CD8-positive, alpha-beta memory T cell (primary cell): ENCODE results near the gene ACSM2B. TPM values are rescaled to one million over a fixed set of nuclear protein-coding genes. Genes with fewer than 3 reads are reported as not detected.
"Not testable (repeated sequence)": the region's sequence is repeated elsewhere in the genome, so short reads cannot be mapped to it uniquely, and the experiment has no call there.

ENCODE experiments used
- CTCF ChIA-PET: fragments of 350-600 bp; sonication (Branson Sonifier 250); formaldehyde crosslinking; loops from one replicate; lab custom pipeline; 2021; ENCODE audit warnings: antibody characterized with exemption; lab: Charles Lee
- POLR2A ChIA-PET: fragments of 350-600 bp; sonication (Branson Sonifier 250); formaldehyde crosslinking; loops from one replicate; lab custom pipeline; 2021; ENCODE audit warnings: antibody characterized with exemption; lab: Charles Lee
- DNase-seq, 5 donors: peaks; one replicate each; pipeline versions ENCODE4 v3.0.0 to v3.0.0-alpha.2; 2020 to 2022; ENCODE audit warnings: mixed read lengths in 1 of 5
- H3K27ac ChIP-seq: one replicate; pipeline ENCODE4 v1.7.0; 2013; ENCODE audit warnings: low read depth, mild to moderate bottlenecking, low read length, moderate library complexity
- H3K27me3 ChIP-seq: 2 replicates; pipeline ENCODE4 v1.7.0; 2013; ENCODE audit warnings: low read length, mild to moderate bottlenecking; ENCODE audit not compliant: insufficient read depth, poor library complexity, severe bottlenecking
- H3K36me3 ChIP-seq: 2 replicates; pipeline ENCODE4 v1.7.0; 2013; ENCODE audit warnings: mild to moderate bottlenecking, low read length, moderate library complexity; ENCODE audit not compliant: insufficient read depth
- H3K4me1 ChIP-seq: 2 replicates; pipeline ENCODE4 v1.7.0; 2013; ENCODE audit warnings: mild to moderate bottlenecking, low read length, moderate library complexity; ENCODE audit not compliant: insufficient read depth
- H3K4me3 ChIP-seq: 2 replicates; pipeline ENCODE4 v1.7.0; 2013; ENCODE audit warnings: mild to moderate bottlenecking, low read length
- H3K9me3 ChIP-seq: 2 replicates; pipeline ENCODE4 v1.7.0; 2013; ENCODE audit warnings: mild to moderate bottlenecking, low read length
- H3K27ac Mint-ChIP-seq, 8 donors: one replicate each; pipeline ENCODE4 v1.8.0; 2020 to 2021; ENCODE audit warnings: mixed read lengths in 8 of 8, mild to moderate bottlenecking in 6 of 8, inconsistent platforms in 3 of 8, moderate library complexity in 3 of 8
- H3K27me3 Mint-ChIP-seq, 2 donors: one replicate each; pipeline ENCODE4 v1.8.0; 2020 to 2021; ENCODE audit warnings: mixed read lengths in 2 of 2, mild to moderate bottlenecking in 1 of 2, moderate library complexity in 1 of 2
- H3K36me3 Mint-ChIP-seq, 3 donors: one replicate each; pipeline ENCODE4 v1.8.0; 2020 to 2021; ENCODE audit warnings: mixed read lengths in 3 of 3, inconsistent platforms in 1 of 3, mild to moderate bottlenecking in 1 of 3
- H3K4me1 Mint-ChIP-seq, 3 donors: one replicate each; pipeline ENCODE4 v1.8.0; 2020 to 2021; ENCODE audit warnings: mixed read lengths in 3 of 3, inconsistent platforms in 1 of 3, mild to moderate bottlenecking in 1 of 3
- H3K4me3 Mint-ChIP-seq, 7 donors: one replicate each; pipeline ENCODE4 v1.8.0; 2020 to 2021; ENCODE audit warnings: mixed read lengths in 7 of 7, mild to moderate bottlenecking in 6 of 7, moderate library complexity in 4 of 7, inconsistent platforms in 2 of 7
- H3K9me3 Mint-ChIP-seq, 5 donors: one replicate each; pipeline ENCODE4 v1.8.0; 2020 to 2022; ENCODE audit warnings: mixed read lengths in 5 of 5, mild to moderate bottlenecking in 3 of 5, moderate library complexity in 2 of 5, inconsistent platforms in 1 of 5
- polyA plus RNA-seq: library from polyadenylated mRNA; unstranded; fragments of 300-500 nt; fragmentation: Illumina TruSeq; gene quantifications from one replicate; pipeline ENCODE4 v1.2.3, GENCODE V29; 2021
- total RNA-seq, 2 experiments: library from RNA; stranded (reverse); gene quantifications; one replicate each; pipeline ENCODE4 v1.2.3, GENCODE V29; 2021

The ACSM2B gene
- total and polyA plus RNA-seq, 3 experiments from 2014 or later, result not detected

GRCh38 chr16:20536669-20537068 lies 39.5 kb downstream of the ACSM2B start:
- H3K4me3 Mint-ChIP-seq, H3K36me3 ChIP-seq, H3K9me3 Mint-ChIP-seq, H3K4me1 Mint-ChIP-seq, H3K4me1 ChIP-seq, H3K27ac Mint-ChIP-seq, H3K4me3 ChIP-seq, H3K9me3 ChIP-seq, H3K27me3 ChIP-seq, POLR2A ChIA-PET, CTCF ChIA-PET, DNase-seq, H3K27me3 Mint-ChIP-seq, H3K36me3 Mint-ChIP-seq, H3K27ac ChIP-seq: not testable (repeated sequence)

GRCh38 chr16:20532284-20532792 lies 43.8 kb downstream of the ACSM2B start:
- H3K4me3 ChIP-seq, POLR2A ChIA-PET, H3K27ac ChIP-seq, H3K9me3 Mint-ChIP-seq, H3K27ac Mint-ChIP-seq, H3K27me3 Mint-ChIP-seq, H3K4me1 Mint-ChIP-seq, H3K36me3 ChIP-seq, H3K36me3 Mint-ChIP-seq, H3K9me3 ChIP-seq, DNase-seq, H3K4me1 ChIP-seq, H3K4me3 Mint-ChIP-seq, CTCF ChIA-PET, H3K27me3 ChIP-seq: not testable (repeated sequence)

GRCh38 chr16:20531795-20532194 lies 44.4 kb downstream of the ACSM2B start:
- H3K27ac Mint-ChIP-seq, H3K4me3 ChIP-seq, H3K9me3 ChIP-seq, H3K27ac ChIP-seq, POLR2A ChIA-PET, H3K36me3 ChIP-seq, H3K27me3 ChIP-seq, CTCF ChIA-PET, DNase-seq, H3K36me3 Mint-ChIP-seq, H3K4me3 Mint-ChIP-seq, H3K4me1 Mint-ChIP-seq, H3K4me1 ChIP-seq, H3K27me3 Mint-ChIP-seq, H3K9me3 Mint-ChIP-seq: not testable (repeated sequence)

- Mint-ChIP-seq H3K4me3 (no peak overlapping the region), H3K4me1 (no peaks in the 10 kb centered on the region), H3K27ac (no peak overlapping the region), H3K36me3 (no peaks in the 10 kb centered on the region), H3K27me3 (peaks cover 6 to 8% of the 10 kb centered on the region in 2 donors), H3K9me3 (peaks cover 0 to under 1% (median 0%) of the 10 kb centered on the region in 5 donors)
- Histone ChIP-seq H3K27ac (no peak overlapping the region), H3K27me3 (no peaks in the 10 kb centered on the region), H3K9me3 (no peaks in the 10 kb centered on the region), H3K4me3 (no peak overlapping the region), H3K4me1 (no peaks in the 10 kb centered on the region), H3K36me3 (no peaks in the 10 kb centered on the region)
- no peak for DNase-seq
- ChIA-PET POLR2A (no interaction called here), CTCF (no interaction called here)
These were observed 56.1 kb downstream of the ACSM2B start for GRCh38 chr16:20520103-20520502.

GRCh38 chr16:20519231-20519630 lies 56.9 kb downstream of the ACSM2B start:
- Histone ChIP-seq H3K36me3 (no peaks in the 10 kb centered on the region), H3K27ac (no peak overlapping the region), H3K27me3 (no peaks in the 10 kb centered on the region), H3K4me1 (no peaks in the 10 kb centered on the region), H3K9me3 (no peaks in the 10 kb centered on the region), H3K4me3 (no peak overlapping the region)
- Mint-ChIP-seq H3K27me3 (peaks cover 6 to 10% of the 10 kb centered on the region in 2 donors), H3K4me3 (no peak overlapping the region), H3K4me1 (no peaks in the 10 kb centered on the region), H3K9me3 (peaks cover 0 to 2% (median 0%) of the 10 kb centered on the region in 5 donors), H3K27ac (no peak overlapping the region), H3K36me3 (no peaks in the 10 kb centered on the region)
- POLR2A ChIA-PET, result no interaction called here
- no peak for DNase-seq
- CTCF ChIA-PET, result no interaction called here

GRCh38 chr16:20517149-20517548 lies 59.0 kb downstream of the ACSM2B start:
- H3K36me3 Mint-ChIP-seq, result no peaks in the 10 kb centered on the region
- no peaks in the 10 kb centered on the region for H3K4me1 Mint-ChIP-seq
- Histone ChIP-seq H3K4me1 (no peaks in the 10 kb centered on the region), H3K36me3 (no peaks in the 10 kb centered on the region), H3K27ac (no peak overlapping the region), H3K27me3 (no peaks in the 10 kb centered on the region), H3K9me3 (no peaks in the 10 kb centered on the region), H3K4me3 (no peak overlapping the region)
- H3K27me3 Mint-ChIP-seq, result peaks cover 6 to 10% of the 10 kb centered on the region in 2 donors
- H3K27ac Mint-ChIP-seq, result no peak overlapping the region
- peaks cover 0 to 2% (median 0%) of the 10 kb centered on the region in 5 donors for H3K9me3 Mint-ChIP-seq
- ChIA-PET POLR2A (no interaction called here), CTCF (no interaction called here)
- no peak overlapping the region for H3K4me3 Mint-ChIP-seq
- DNase-seq, result no peak

GRCh38 chr16:20515688-20516090 lies 60.5 kb downstream of the ACSM2B start:
- Mint-ChIP-seq H3K27ac (no peak overlapping the region), H3K9me3 (peaks cover 0 to 2% (median 0%) of the 10 kb centered on the region in 5 donors), H3K4me1 (no peaks in the 10 kb centered on the region), H3K4me3 (no peak overlapping the region), H3K36me3 (no peaks in the 10 kb centered on the region), H3K27me3 (peaks cover 6 to 7% of the 10 kb centered on the region in 2 donors)
- CTCF ChIA-PET, result no interaction called here
- Histone ChIP-seq H3K9me3 (no peaks in the 10 kb centered on the region), H3K36me3 (no peaks in the 10 kb centered on the region), H3K27me3 (no peaks in the 10 kb centered on the region), H3K27ac (no peak overlapping the region), H3K4me1 (no peaks in the 10 kb centered on the region), H3K4me3 (no peak overlapping the region)
- POLR2A ChIA-PET, result no interaction called here
- DNase-seq, result no peak

GRCh38 chr16:20510323-20510722 lies 65.8 kb downstream of the ACSM2B start:
- no peak overlapping the region for H3K27ac ChIP-seq
- no peaks in the 10 kb centered on the region for H3K4me1 ChIP-seq
- H3K9me3 ChIP-seq, result no peaks in the 10 kb centered on the region
- ChIA-PET CTCF (no interaction called here), POLR2A (no interaction called here)
- H3K36me3 ChIP-seq, result no peaks in the 10 kb centered on the region
- Mint-ChIP-seq H3K27ac (no peak overlapping the region), H3K36me3 (no peaks in the 10 kb centered on the region), H3K9me3 (peaks cover 3 to 20% (median 6%) of the 10 kb centered on the region in 5 donors), H3K27me3 (peaks cover 0 to 2% of the 10 kb centered on the region in 2 donors), H3K4me3 (no peak overlapping the region), H3K4me1 (no peaks in the 10 kb centered on the region)
- H3K4me3 ChIP-seq, result no peak overlapping the region
- no peak for DNase-seq
- no peaks in the 10 kb centered on the region for H3K27me3 ChIP-seq

GRCh38 chr16:20507280-20507679 lies 68.9 kb downstream of the ACSM2B start:
- H3K27me3 Mint-ChIP-seq, result no peaks in the 10 kb centered on the region

More at GRCh38 chr16:20507280-20507679, 68.9 kb downstream of the ACSM2B start:
- Histone ChIP-seq H3K36me3 (no peaks in the 10 kb centered on the region), H3K4me3 (no peak overlapping the region), H3K9me3 (no peaks in the 10 kb centered on the region), H3K27me3 (no peaks in the 10 kb centered on the region), H3K4me1 (no peaks in the 10 kb centered on the region), H3K27ac (no peak overlapping the region)
- Mint-ChIP-seq H3K9me3 (peaks cover 2 to 20% (median 6%) of the 10 kb centered on the region in 5 donors), H3K4me3 (no peak overlapping the region), H3K4me1 (no peaks in the 10 kb centered on the region), H3K27ac (no peak overlapping the region), H3K36me3 (no peaks in the 10 kb centered on the region)
- ChIA-PET CTCF (no interaction called here), POLR2A (no interaction called here)
- DNase-seq, result no peak
